HEK293 (cell line): ENCODE data around the gene NUCB1.
A peak's percentile ranks its signal among the peaks of the same experiment; 100 is the strongest.

ENCODE experiments used
- CTCF ChIP-seq: fragments of 450-650 bp; formaldehyde crosslinking; IDR thresholded peaks from 2 replicates; pipeline ENCODE4 v1.5.1; 2016; ENCODE audit warnings: missing biosample characterization, missing genetic modification characterization
- PRDM10 ChIP-seq: fragments of 450-650 bp; formaldehyde crosslinking; IDR thresholded peaks from 2 replicates; pipeline ENCODE4 v1.5.1; 2016; ENCODE audit warnings: missing biosample characterization, missing genetic modification characterization
- ZBTB20 ChIP-seq: fragments of 450-650 bp; formaldehyde crosslinking; IDR thresholded peaks from 2 replicates; pipeline ENCODE4 v1.5.1; 2016; ENCODE audit warnings: missing biosample characterization, missing genetic modification characterization
- ZFP37 ChIP-seq: fragments of 450-650 bp; formaldehyde crosslinking; IDR thresholded peaks from 2 replicates; pipeline ENCODE4 v1.5.1; 2016; ENCODE audit warnings: missing biosample characterization, missing genetic modification characterization
- ZNF174 ChIP-seq: fragments of 450-650 bp; formaldehyde crosslinking; IDR thresholded peaks from 2 replicates; pipeline ENCODE4 v1.5.0; 2017; ENCODE audit warnings: missing biosample characterization, mild to moderate bottlenecking, missing genetic modification characterization
- ZNF175 ChIP-seq: fragments of 450-650 bp; formaldehyde crosslinking; IDR thresholded peaks from 2 replicates; pipeline ENCODE4 v1.5.1; 2016; ENCODE audit warnings: missing biosample characterization, missing genetic modification characterization
- ZNF211 ChIP-seq: fragments of 450-650 bp; formaldehyde crosslinking; IDR thresholded peaks from 2 replicates; pipeline ENCODE4 v1.5.1; 2016; ENCODE audit warnings: low read depth, missing biosample characterization, missing genetic modification characterization
- ZNF280D ChIP-seq: fragments of 450-650 bp; formaldehyde crosslinking; IDR thresholded peaks from 2 replicates; pipeline ENCODE4 v1.5.1; 2016; ENCODE audit warnings: missing biosample characterization, missing genetic modification characterization
- ZNF416 ChIP-seq: fragments of 450-650 bp; formaldehyde crosslinking; IDR thresholded peaks from 2 replicates; pipeline ENCODE4 v1.5.1; 2016; ENCODE audit warnings: missing biosample characterization, missing genetic modification characterization
- ZNF785 ChIP-seq: fragments of 450-650 bp; formaldehyde crosslinking; IDR thresholded peaks from 2 replicates; pipeline ENCODE4 v1.5.1; 2016; ENCODE audit warnings: missing biosample characterization, missing genetic modification characterization

GRCh38 chr19:48962029-48962848 is 62.1 kb downstream of the NUCB1 start:
- TF ChIP-seq ZNF280D (tag by site-specific recombination) (0 out of 2 replicates have a peak, but pooled peaks have one; percentile 4), CTCF (tag by site-specific recombination) (no peak), PRDM10 (tag by site-specific recombination) (no peak), ZNF174 (tag by site-specific recombination) (no peak), ZNF785 (tag by site-specific recombination) (no peak), ZNF175 (tag by site-specific recombination) (no peak), ZNF416 (tag by site-specific recombination) (no peak), ZBTB20 (tag by site-specific recombination) (peak; percentile 15; the same call in 1 of the 2 replicates), ZFP37 (tag by site-specific recombination) (0 out of 2 replicates have a peak, but pooled peaks have one; percentile 50), ZNF211 (no peak)
